Peyer's patch (tissue), 4 donors: ENCODE measurements around the gene PRPF19. TPM values are rescaled to one million over a fixed set of nuclear protein-coding genes. Genes with fewer than 3 reads are reported as not detected.

Experiments used
- DNase-seq, 3 donors: peaks; one replicate each; pipeline ENCODE4 v3.0.0-alpha.2; 2017 to 2019
- H3K27ac ChIP-seq, 4 donors: fragments of 200-600 bp; sonication (generic); one replicate each; pipeline ENCODE4 v1.5.1; 2016 to 2019
- H3K27me3 ChIP-seq, 2 donors: fragments of 200-600 bp; sonication (generic); one replicate each; pipeline ENCODE4 v1.5.1; 2019
- H3K36me3 ChIP-seq, 3 donors: fragments of 200-600 bp; sonication (generic); one replicate each; pipeline ENCODE4 v1.5.1; 2016 to 2019
- H3K4me1 ChIP-seq, 4 donors: fragments of 200-600 bp; sonication (generic); one replicate each; pipeline ENCODE4 v1.5.1; 2016 to 2019
- H3K4me3 ChIP-seq, 4 donors: fragments of 200-600 bp; sonication (generic); 1 replicate in 3 of 4; 2 replicates in 1 of 4; pipeline ENCODE4 v1.5.1; 2016 to 2019; ENCODE audit warnings: mild to moderate bottlenecking in 1 of 4
- H3K9me3 ChIP-seq, 4 donors: fragments of 200-600 bp; sonication (generic); one replicate each; pipeline ENCODE4 v1.5.1; 2016 to 2019; ENCODE audit warnings: mild to moderate bottlenecking in 1 of 4
- POLR2A ChIP-seq, 2 donors: fragments of 450-650 bp; IDR thresholded peaks; one replicate each; pipeline ENCODE4 v1.5.1; 2017; ENCODE audit warnings: antibody characterized with exemption in 2 of 2, mild to moderate bottlenecking in 2 of 2, moderate library complexity in 2 of 2
- total RNA-seq, 4 donors: library from RNA; depleted of rRNA; stranded (reverse); fragments of >200 nt; gene quantifications; one replicate each; pipeline ENCODE4 v1.1.0, GENCODE V29; 2016
- TF ChIP-seq, protein P1 (sequence below), 6 experiments: fragments of 450-650 bp in 4 of 6; fragments of 200-600 bp in 2 of 6; sonication (generic) in 1 of 6; IDR thresholded peaks; one replicate each; pipeline ENCODE4 v1.5.1; 2017 to 2019; ENCODE audit warnings: antibody characterized with exemption in 6 of 6, mild to moderate bottlenecking in 3 of 6, moderate library complexity in 1 of 6

Gene PRPF19
- total RNA-seq, 4 donors from 2014 or later = 36.1 to 53.4 (median 46.5) TPM

DNA sequence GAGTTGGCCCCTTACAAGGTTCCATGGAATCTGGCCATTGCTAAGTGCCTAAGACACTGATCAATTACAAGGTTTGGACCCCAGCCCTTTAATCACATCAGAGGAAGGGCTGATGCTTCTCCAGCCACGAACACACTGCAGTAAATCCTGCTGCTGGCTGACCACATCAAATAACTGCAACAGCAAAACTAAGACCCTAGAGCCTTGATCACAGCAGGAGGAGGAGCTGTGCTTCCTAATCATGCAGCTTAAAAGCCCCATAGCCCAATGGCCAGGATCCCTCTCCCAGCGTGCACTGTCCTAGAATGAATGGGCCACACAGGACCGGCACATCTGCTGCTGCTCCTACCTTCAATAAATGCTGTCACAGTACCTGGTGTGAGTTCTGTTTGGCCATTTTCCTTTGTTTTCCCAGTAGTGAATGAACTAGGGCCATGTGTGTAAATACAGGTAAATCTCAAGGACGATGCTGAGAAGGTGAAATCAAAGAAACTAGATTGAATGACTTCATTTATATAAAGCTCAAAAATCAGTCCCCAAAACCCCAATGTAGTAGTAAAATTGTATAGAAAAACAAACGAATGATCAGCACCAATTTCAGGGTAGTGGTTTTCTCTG lies 26.3 kb downstream of the PRPF19 start:
- no peaks in the 10 kb centered on the region for H3K4me1 ChIP-seq
- peak overlapping the region in 1 of 4 donors; percentile 68 for H3K27ac ChIP-seq
- no peak for DNase-seq
- H3K27me3 ChIP-seq = no peaks in the 10 kb centered on the region
- TF ChIP-seq, protein P1, sequence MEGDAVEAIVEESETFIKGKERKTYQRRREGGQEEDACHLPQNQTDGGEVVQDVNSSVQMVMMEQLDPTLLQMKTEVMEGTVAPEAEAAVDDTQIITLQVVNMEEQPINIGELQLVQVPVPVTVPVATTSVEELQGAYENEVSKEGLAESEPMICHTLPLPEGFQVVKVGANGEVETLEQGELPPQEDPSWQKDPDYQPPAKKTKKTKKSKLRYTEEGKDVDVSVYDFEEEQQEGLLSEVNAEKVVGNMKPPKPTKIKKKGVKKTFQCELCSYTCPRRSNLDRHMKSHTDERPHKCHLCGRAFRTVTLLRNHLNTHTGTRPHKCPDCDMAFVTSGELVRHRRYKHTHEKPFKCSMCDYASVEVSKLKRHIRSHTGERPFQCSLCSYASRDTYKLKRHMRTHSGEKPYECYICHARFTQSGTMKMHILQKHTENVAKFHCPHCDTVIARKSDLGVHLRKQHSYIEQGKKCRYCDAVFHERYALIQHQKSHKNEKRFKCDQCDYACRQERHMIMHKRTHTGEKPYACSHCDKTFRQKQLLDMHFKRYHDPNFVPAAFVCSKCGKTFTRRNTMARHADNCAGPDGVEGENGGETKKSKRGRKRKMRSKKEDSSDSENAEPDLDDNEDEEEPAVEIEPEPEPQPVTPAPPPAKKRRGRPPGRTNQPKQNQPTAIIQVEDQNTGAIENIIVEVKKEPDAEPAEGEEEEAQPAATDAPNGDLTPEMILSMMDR (IDR thresholded peaks at IDR 0.05) = no peak
- TF ChIP-seq POLR2A (IDR thresholded peaks at IDR 0.05) = no peak
- H3K4me3 ChIP-seq = no peak overlapping the region
- H3K36me3 ChIP-seq = no peaks in the 10 kb centered on the region
- no peaks in the 10 kb centered on the region for H3K9me3 ChIP-seq

DNA sequence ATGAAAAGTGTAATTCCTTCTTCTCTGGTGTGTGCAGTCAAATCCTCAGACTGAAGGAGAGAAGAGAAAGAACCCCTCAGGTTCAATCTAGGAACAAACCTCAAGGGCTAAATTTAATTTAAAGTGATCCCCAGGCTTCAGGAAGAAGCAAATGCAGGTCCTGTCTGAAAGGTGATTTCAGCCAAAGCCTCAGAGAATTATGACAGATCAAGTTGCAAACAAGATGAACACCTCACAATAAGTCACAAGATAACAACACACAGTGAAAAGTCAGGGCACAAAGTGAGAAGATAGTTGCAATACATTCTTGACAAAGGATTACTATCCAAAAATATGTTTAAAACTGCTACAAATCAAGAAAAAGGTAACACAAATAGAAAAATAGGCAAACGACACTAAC lies 27.3 kb downstream of the PRPF19 start:
- H3K9me3 ChIP-seq = no peaks in the 10 kb centered on the region
- H3K27ac ChIP-seq = peak overlapping the region in 3 of 4 donors; percentile 21 to 68 (median 25)
- TF ChIP-seq, protein P1 (IDR thresholded peaks at IDR 0.05) = no peak
- no peak for TF ChIP-seq POLR2A (IDR thresholded peaks at IDR 0.05)

GRCh38 chr11:60878245-60879101 lies 27.9 kb downstream of the PRPF19 start:
- no peak for TF ChIP-seq POLR2A (IDR thresholded peaks at IDR 0.05)
- TF ChIP-seq, protein P1 (IDR thresholded peaks at IDR 0.05) = no peak

More for the DNA sequence above, 27.3 kb downstream of the PRPF19 start:
- Histone ChIP-seq H3K4me1 (no peaks in the 10 kb centered on the region), H3K36me3 (no peaks in the 10 kb centered on the region), H3K4me3 (no peak overlapping the region), H3K27me3 (no peaks in the 10 kb centered on the region)
- no peak for DNase-seq

DNA sequence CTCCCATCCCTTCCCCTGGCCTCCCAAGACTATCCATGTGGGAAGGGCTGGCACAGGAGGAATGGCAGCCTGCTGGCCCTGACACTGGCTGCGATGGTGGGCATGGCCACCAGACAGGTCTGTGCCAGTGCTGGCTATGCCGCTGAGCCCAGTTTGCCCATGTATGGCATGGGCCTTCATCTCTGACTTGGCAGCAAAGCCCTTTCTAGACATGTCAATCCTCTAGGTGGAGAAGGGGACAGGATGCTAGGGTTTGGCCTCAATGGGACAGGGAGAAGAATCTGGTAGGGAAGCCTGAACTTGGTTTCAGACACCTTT lies 30.3 kb downstream of the PRPF19 start:
- H3K27me3 ChIP-seq = no peaks in the 10 kb centered on the region
- TF ChIP-seq, protein P1 (IDR thresholded peaks at IDR 0.05) = no peak
- no peak for TF ChIP-seq POLR2A (IDR thresholded peaks at IDR 0.05)
- H3K4me3 ChIP-seq = no peak overlapping the region
- H3K36me3 ChIP-seq = no peaks in the 10 kb centered on the region
- H3K27ac ChIP-seq = no peak overlapping the region
- H3K9me3 ChIP-seq = no peaks in the 10 kb centered on the region
- peak in 2 of 3 donors; percentile 34 to 40 for DNase-seq
- peaks cover 0 to 10% (median 0%) of the 10 kb centered on the region in 4 donors for H3K4me1 ChIP-seq

More at GRCh38 chr11:60878245-60879101, 27.9 kb downstream of the PRPF19 start:
- Histone ChIP-seq H3K4me3 (no peak overlapping the region), H3K27me3 (no peaks in the 10 kb centered on the region), H3K9me3 (no peaks in the 10 kb centered on the region), H3K27ac (peak overlapping the region in 3 of 4 donors; percentile 21 to 71 (median 68)), H3K36me3 (no peaks in the 10 kb centered on the region), H3K4me1 (peaks cover 0 to 1% (median 0%) of the 10 kb centered on the region in 4 donors)
- peak in 1 of 3 donors; percentile 23 for DNase-seq

DNA sequence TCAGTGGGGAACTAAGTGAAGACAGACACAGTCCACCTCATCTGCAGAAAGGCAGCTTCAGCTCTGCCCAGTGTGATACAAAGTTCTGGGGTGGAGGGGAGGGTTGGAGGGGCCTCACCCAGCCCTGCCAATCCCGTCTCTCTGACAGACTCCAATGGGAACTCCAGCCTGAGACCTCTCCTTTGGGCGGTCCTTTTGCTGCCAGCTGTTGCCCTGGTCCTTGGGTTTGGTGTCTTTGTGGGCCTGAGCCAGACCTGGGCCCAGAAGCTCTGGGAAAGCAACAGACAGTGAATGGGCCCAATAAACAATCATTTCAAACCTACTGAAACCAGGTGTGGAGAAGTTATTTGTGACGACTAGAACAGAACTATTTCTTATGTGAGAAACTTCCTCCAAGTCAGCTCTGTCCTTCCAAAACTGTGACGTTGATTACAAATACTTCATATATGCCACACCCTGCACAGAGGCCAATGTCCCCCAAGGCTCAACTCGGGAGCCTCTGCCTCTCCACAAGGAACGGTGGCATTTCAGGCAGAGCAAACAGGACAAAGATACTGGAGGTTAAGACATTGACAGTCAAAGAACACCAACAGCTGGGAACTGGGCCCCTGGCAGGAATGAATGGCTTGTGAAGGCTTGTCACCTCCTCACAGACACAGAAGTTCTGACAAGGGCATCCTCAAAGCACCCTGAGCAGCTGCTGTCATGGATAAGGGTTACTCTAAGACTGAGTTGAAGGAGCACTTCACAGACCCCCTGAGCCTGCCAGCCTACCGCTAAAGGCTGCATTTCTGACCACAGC lies 30.8 kb downstream of the PRPF19 start:
- Histone ChIP-seq H3K4me3 (no peak overlapping the region), H3K36me3 (no peaks in the 10 kb centered on the region), H3K9me3 (no peaks in the 10 kb centered on the region), H3K4me1 (peaks cover 0 to 15% (median 0%) of the 10 kb centered on the region in 4 donors), H3K27me3 (no peaks in the 10 kb centered on the region), H3K27ac (no peak overlapping the region)
- DNase-seq = peak in 2 of 3 donors; percentile 26 to 46
- no peak for TF ChIP-seq POLR2A (IDR thresholded peaks at IDR 0.05)
- TF ChIP-seq, protein P1 (IDR thresholded peaks at IDR 0.05) = no peak
